HCT116 (cell line): ENCODE measurements around the gene CYP11A1. TPM values are rescaled to one million over a fixed set of nuclear protein-coding genes. Genes with fewer than 3 reads are reported as not detected.

Experiments
- ATAC-seq: fragments of 200-7000 bp; cut with Tn5 transposase; 2 replicates; pipeline ENCODE4 v1.9.1; 2020; ENCODE audit warnings: mild to moderate bottlenecking, moderate library complexity
- BruUV-seq: library from RNA; stranded (reverse); fragments of 400-500 nt; replicated peaks from 2 replicates; lab custom pipeline; 2021; lab: Mats Ljungman, UMichigan
- CTCF ChIA-PET: fragments of 300-600 bp; sonication (Branson Sonifier 250); formaldehyde crosslinking; loops from one replicate; lab custom pipeline; 2021; ENCODE audit warnings: antibody characterized with exemption; lab: Charles Lee
- POLR2A ChIA-PET: fragments of 300-600, 350-600 bp; sonication (Branson Sonifier 250); formaldehyde crosslinking; loops from one replicate; lab custom pipeline; 2021; ENCODE audit warnings: antibody characterized with exemption; lab: Charles Lee
- RAD21 ChIA-PET, 2 experiments: fragments of 300-600 bp; sonication (Branson Sonifier 250); formaldehyde crosslinking; loops; one replicate each; lab custom pipeline; 2023; ENCODE audit warnings: low total read pairs in 2 of 2; ENCODE audit not compliant: uncharacterized antibody in 2 of 2, unreplicated experiment in 2 of 2, low non-redundant PET in 1 of 2; lab: Charles Lee
- DNase-seq: peaks from one replicate; pipeline ENCODE4 v3.0.0-alpha.2; 2010; ENCODE audit warnings: low read depth, low spot score
- H2AFZ ChIP-seq: fragments of 200-600 bp; shearing (Covaris generic), sonication (generic); 2 replicates; pipeline ENCODE4 v1.6.1; 2017; ENCODE audit warnings: low read depth, mixed run types, mixed read lengths, antibody characterized with exemption, low read length; ENCODE audit not compliant: poor library complexity, severe bottlenecking
- H3K27ac ChIP-seq: 2 replicates; pipeline ENCODE4 v1.5.1; 2012; ENCODE audit warnings: low read depth, low read length
- H3K27me3 ChIP-seq: fragments of 200-600 bp; sonication (generic); 2 replicates; pipeline ENCODE4 v1.6.1; 2016; ENCODE audit warnings: mixed run types, low read length, mixed read lengths; ENCODE audit not compliant: insufficient read depth
- H3K36me3 ChIP-seq, 2 experiments: fragments of 200-500 bp in 1 of 2; fragments of 200-600 bp in 1 of 2; sonication (Bioruptor generic) in 1 of 2; sonication (generic) in 1 of 2; 2 replicates each; pipeline versions ENCODE4 v1.5.1 to v1.6.1; 2014 to 2016; ENCODE audit warnings: low read length in 2 of 2, inconsistent platforms in 1 of 2, mixed read lengths in 1 of 2, mixed run types in 1 of 2; ENCODE audit not compliant: insufficient read depth in 2 of 2, control insufficient read depth in 1 of 2
- H3K4me1 ChIP-seq, 2 experiments: fragments of 200-600 bp in 1 of 2; sonication (generic) in 1 of 2; 2 replicates each; pipeline versions ENCODE4 v1.5.1 to v1.6.1; 2012 to 2017; ENCODE audit warnings: low read length in 2 of 2, inconsistent platforms in 1 of 2, mild to moderate bottlenecking in 1 of 2, mixed read lengths in 1 of 2, mixed run types in 1 of 2, moderate library complexity in 1 of 2; ENCODE audit not compliant: insufficient read depth in 2 of 2, control insufficient read depth in 1 of 2
- H3K4me2 ChIP-seq: fragments of 200-600 bp; sonication (generic); 2 replicates; pipeline ENCODE4 v1.6.1; 2017; ENCODE audit warnings: mixed run types, low read length, mixed read lengths
- H3K4me3 ChIP-seq, 2 experiments: fragments of 200-600 bp in 1 of 2; sonication (generic) in 1 of 2; replicated peaks in 1 of 2; 2 replicates each; pipeline ENCODE4 v1.5.1; 2011 to 2016; ENCODE audit warnings: low read length in 2 of 2, control low read depth in 1 of 2, low read depth in 1 of 2, mild to moderate bottlenecking in 1 of 2, mixed read lengths in 1 of 2, mixed run types in 1 of 2
- H3K79me2 ChIP-seq: fragments of 200-600 bp; sonication (generic); 2 replicates; pipeline ENCODE4 v1.6.1; 2017; ENCODE audit warnings: mild to moderate bottlenecking, mixed run types, low read length, moderate library complexity, mixed read lengths; ENCODE audit not compliant: insufficient read depth
- H3K9ac ChIP-seq: fragments of 200-600 bp; sonication (generic); 2 replicates; pipeline ENCODE4 v1.6.1; 2016; ENCODE audit warnings: low read length, mixed read lengths
- H3K9me2 ChIP-seq: fragments of 200-600 bp; sonication (generic), shearing (Covaris generic); 2 replicates; pipeline ENCODE4 v1.6.1; 2017; ENCODE audit warnings: mixed run types, mild to moderate bottlenecking, moderate library complexity; ENCODE audit not compliant: insufficient read depth
- H3K9me3 ChIP-seq, 2 experiments: fragments of 200-500 bp in 1 of 2; fragments of 200-600 bp in 1 of 2; sonication (Bioruptor generic) in 1 of 2; sonication (generic) in 1 of 2; 2 replicates each; pipeline ENCODE4 v1.6.1; 2014 to 2017; ENCODE audit warnings: low read length in 2 of 2, mixed read lengths in 2 of 2, inconsistent platforms in 1 of 2, low read depth in 1 of 2, mild to moderate bottlenecking in 1 of 2, mixed run types in 1 of 2, moderate library complexity in 1 of 2; ENCODE audit not compliant: control insufficient read depth in 1 of 2, insufficient read depth in 1 of 2
- H4K20me1 ChIP-seq: fragments of 200-600 bp; sonication (generic), shearing (Covaris generic); 2 replicates; pipeline ENCODE4 v1.6.1; 2017; ENCODE audit warnings: mixed run types, mild to moderate bottlenecking, moderate library complexity; ENCODE audit not compliant: insufficient read depth
- CBX3 ChIP-seq: IDR thresholded peaks from 2 replicates; pipeline ENCODE4 v1.6.1; 2012; ENCODE audit warnings: low read depth
- CTCF ChIP-seq, 3 experiments: fragments of 200-600 bp in 1 of 3; sonication (generic) in 1 of 3; IDR thresholded peaks in 2 of 3; conservative IDR thresholded peaks in 1 of 3; 2 replicates each; pipeline ENCODE4 v1.5.1; 2012 to 2017; ENCODE audit warnings: low read depth in 2 of 3, low read length in 2 of 3, antibody characterized with exemption in 1 of 3, borderline replicate concordance in 1 of 3, control low read depth in 1 of 3, mild to moderate bottlenecking in 1 of 3, mixed read lengths in 1 of 3, mixed run types in 1 of 3, moderate library complexity in 1 of 3; ENCODE audit not compliant: insufficient read depth in 1 of 3
- EGR1 ChIP-seq: IDR thresholded peaks from 2 replicates; pipeline ENCODE4 v1.6.1; 2012; ENCODE audit warnings: low read depth
- ELF1 ChIP-seq: IDR thresholded peaks from 2 replicates; pipeline ENCODE4 v1.6.1; 2012; ENCODE audit warnings: low read depth, borderline replicate concordance
- EZH2 ChIP-seq: fragments of 200-600 bp; sonication (generic); IDR thresholded peaks from 2 replicates; pipeline ENCODE4 v1.6.1; 2017; ENCODE audit warnings: antibody characterized with exemption, mixed run types
- EZH2phosphoT487 ChIP-seq: fragments of 200-600 bp; IDR thresholded peaks from 2 replicates; pipeline ENCODE4 v1.6.1; 2018; ENCODE audit warnings: antibody characterized with exemption, borderline replicate concordance
- FOSL1 ChIP-seq: IDR thresholded peaks from 2 replicates; pipeline ENCODE4 v1.6.1; 2012; ENCODE audit warnings: low read depth
- JUND ChIP-seq: IDR thresholded peaks from 2 replicates; pipeline ENCODE4 v1.6.1; 2012
- RAD21 ChIP-seq: IDR thresholded peaks from 2 replicates; pipeline ENCODE4 v1.6.1; 2012; ENCODE audit warnings: low read depth, mild to moderate bottlenecking
- REST ChIP-seq: IDR thresholded peaks from 2 replicates; pipeline ENCODE4 v1.6.1; 2012; ENCODE audit warnings: low read depth
- TCF7L2 ChIP-seq: IDR thresholded peaks from 2 replicates; pipeline ENCODE4 v1.7.0; 2011; ENCODE audit warnings: borderline replicate concordance, inconsistent platforms; ENCODE audit not compliant: insufficient read depth, insufficient read length; ENCODE audit errors: extremely low read depth
- intact Hi-C: fragments of 100-400 bp; cut with micrococcal nuclease; formaldehyde crosslinking; loops from 2 replicates; pipeline ENCODE4 v1.10.0; 2022
- total RNA-seq: library from RNA; stranded (reverse); gene quantifications from one replicate; pipeline ENCODE4 v1.2.1, GENCODE V29; 2021; ENCODE audit not compliant: unreplicated experiment

The CYP11A1 gene
- total RNA-seq, 1 experiment from 2014 or later: 0.57 TPM

GRCh38 chr15:74290645-74291044 is 76.8 kb downstream of the CYP11A1 start:
- Histone ChIP-seq H3K36me3 (no peaks in the 10 kb centered on the region), H3K79me2 (no peaks in the 10 kb centered on the region), H3K9me2 (no peaks in the 10 kb centered on the region), H2AFZ (no peak overlapping the region), H3K27me3 (peaks cover 55% of the 10 kb centered on the region), H3K27ac (no peak overlapping the region), H3K4me3 (no peak overlapping the region), H3K4me1 (0 out of 4 replicates have a peak, but pooled peaks cover 0 to 3% of the 10 kb centered on the region in 2 experiments), H3K9ac (no peak overlapping the region), H4K20me1 (no peaks in the 10 kb centered on the region), H3K9me3 (no peaks in the 10 kb centered on the region), H3K4me2 (no peak overlapping the region)
- BruUV-seq: no TSS peak
- intact Hi-C loops: no loop called here
- DNase-seq (no peak), ATAC-seq (no peak)
- ChIA-PET CTCF (no interaction called here), POLR2A (no interaction called here), RAD21 (no interaction called here)
- no peak for TF ChIP-seq REST
- TF ChIP-seq JUND: no peak
- no peak for TF ChIP-seq EZH2
- no peak for TF ChIP-seq EGR1

GRCh38 chr15:74289671-74290070 is 77.8 kb downstream of the CYP11A1 start:
- Histone ChIP-seq H3K9me3 (no peaks in the 10 kb centered on the region), H3K4me1 (0 out of 4 replicates have a peak, but pooled peaks cover 0 to 3% of the 10 kb centered on the region in 2 experiments), H3K4me3 (no peak overlapping the region), H3K9ac (no peak overlapping the region), H4K20me1 (no peaks in the 10 kb centered on the region), H3K27me3 (peaks cover 61% of the 10 kb centered on the region), H2AFZ (no peak overlapping the region), H3K36me3 (no peaks in the 10 kb centered on the region), H3K4me2 (no peak overlapping the region), H3K27ac (no peak overlapping the region), H3K9me2 (no peaks in the 10 kb centered on the region), H3K79me2 (no peaks in the 10 kb centered on the region)
- DNase-seq (no peak), ATAC-seq (no peak)
- no TSS peak for BruUV-seq
- POLR2A ChIA-PET: no interaction called here
- intact Hi-C loops: no loop called here
- RAD21 ChIA-PET: no interaction called here
- CTCF ChIA-PET: no interaction called here
- TF ChIP-seq ELF1 (no peak), TCF7L2 (no peak), CTCF (IDR thresholded peaks at IDR 0.05 in 2 of 3, conservative IDR thresholded peaks at IDR 0.05 in 1 of 3; ENCODE audit: borderline replicate concordance in 1 of 3, insufficient read depth in 1 of 3, low read depth in 2 of 3, low read length in 2 of 3) (no peak), EZH2phosphoT487 (no peak), FOSL1 (no peak), JUND (no peak), REST (no peak), RAD21 (no peak), CBX3 (no peak)
